GM21723 (cell line): Measurements from ENCODE around the gene CORO1C.

Source experiments
- ATAC-seq: cut with Tn5 transposase; IDR thresholded peaks from one replicate; pipeline ENCODE4 v1.9.1; 2021; ENCODE audit warnings: mild to moderate bottlenecking, moderate library complexity; ENCODE audit not compliant: unreplicated experiment

The CORO1C gene

DNA sequence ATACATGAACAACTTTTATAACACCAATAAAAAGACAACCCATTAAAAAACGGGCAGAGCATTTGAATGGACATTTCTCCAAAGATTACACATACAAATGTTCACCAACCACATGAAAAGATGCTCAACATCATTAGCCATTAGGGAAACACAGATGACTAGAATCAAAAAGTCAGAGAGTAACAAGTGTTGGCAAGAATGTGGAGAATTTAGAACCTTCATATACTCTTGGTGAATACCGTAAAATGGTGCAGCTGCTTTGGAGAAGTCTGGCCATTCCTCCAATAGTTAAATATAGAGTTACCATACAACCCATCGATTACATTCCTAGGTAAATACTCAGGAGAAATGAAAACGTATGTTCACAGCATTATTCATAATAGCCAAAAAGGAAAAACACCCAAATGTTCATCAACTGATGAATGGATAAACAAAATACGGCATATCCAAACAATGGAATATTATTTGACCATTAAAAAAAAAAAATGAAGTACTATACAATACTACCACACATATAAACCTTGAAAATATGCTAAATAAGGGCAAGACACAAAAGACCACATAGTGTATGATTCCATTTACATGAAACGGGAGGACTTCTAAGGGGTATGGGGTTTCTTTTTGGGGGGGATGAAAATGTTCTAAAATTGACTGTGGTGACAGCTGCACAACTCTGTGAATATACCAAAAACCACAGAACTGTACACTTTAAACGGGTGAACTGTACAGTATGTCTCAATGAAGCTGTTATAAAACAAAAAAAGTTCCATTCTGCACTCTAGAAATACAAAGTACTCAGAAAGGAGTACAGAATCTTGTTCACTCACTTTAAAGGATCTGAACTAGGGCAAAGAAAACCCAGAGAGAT, 3.2 kb downstream of the CORO1C start:
- no peak for ATAC-seq

GRCh38 chr12:108727161-108727560, 4.2 kb downstream of the CORO1C start:
- no peak for ATAC-seq

- no peak for ATAC-seq
Measured at GRCh38 chr12:108724890-108725151, 6.5 kb downstream of the CORO1C start.

DNA sequence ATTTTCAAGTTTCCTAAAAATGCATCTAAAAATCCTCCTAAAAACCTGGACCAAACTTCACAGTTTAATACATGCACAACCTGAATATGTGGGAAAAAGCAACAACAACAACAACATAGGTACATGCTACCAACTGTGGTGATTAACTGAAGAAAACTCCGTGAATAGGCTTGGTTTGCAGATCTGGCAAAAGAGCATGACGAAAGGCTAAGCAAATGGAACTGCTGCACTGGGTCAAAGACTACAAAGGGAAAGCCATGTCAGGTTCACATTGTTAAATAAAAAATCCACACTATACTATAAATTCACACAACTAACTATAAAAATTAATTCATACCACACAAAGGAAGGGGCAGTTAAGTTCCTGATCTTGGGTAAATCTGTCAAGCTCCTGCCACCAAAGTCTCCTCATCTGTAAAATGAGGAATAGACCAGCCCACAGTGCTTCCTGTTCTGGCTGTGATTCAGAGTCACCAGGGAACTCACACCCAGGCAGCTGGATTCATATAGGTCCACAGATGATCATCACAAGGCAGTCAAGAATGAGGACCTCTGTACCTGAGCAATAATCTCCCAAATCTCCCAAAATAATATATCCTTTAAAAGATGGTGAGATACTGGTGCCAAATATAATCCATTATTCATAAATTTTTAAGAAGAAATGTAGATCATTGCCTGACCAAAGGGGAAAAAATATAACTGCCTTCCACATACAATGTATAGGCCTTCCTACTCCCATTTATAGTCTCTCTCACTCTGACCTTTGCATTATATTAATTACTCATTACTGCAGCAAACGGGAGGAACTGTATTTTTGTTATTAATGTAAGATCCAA, 7.0 kb downstream of the CORO1C start:
- no peak for ATAC-seq

DNA sequence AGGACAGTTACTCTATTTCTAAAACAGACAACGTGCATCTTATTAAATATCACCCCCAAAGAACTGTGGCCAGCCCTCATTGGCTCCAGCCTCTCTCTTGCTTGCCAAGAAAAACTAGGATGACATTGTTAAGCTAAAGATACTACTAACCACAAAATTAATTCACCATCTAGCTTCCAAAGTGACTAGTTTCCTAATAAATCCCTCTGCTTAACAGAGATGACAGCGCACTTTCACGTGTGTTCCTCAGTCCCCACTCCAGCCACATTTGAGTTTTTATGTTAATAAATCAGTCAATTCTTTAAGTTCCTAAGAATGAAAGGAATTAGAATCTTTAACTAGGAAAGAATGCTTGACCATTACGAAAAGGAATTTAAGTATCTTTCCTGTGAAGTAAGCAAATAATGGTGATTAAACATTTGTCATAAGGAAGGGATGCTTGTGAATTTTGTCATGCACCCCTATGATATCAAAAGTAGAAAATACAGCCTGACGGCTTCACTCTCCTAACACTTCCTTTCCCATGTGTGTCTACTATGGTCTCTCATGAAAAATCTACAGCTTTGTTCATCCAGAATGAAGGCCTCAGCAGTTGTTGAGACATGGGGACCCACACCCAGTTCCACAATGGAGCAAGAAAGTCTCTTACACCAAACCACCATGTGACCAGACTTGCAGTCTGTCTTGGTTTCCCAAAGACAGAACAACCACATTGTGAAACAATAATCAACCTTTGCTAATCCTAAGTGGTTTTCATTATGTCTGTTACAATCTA, 8.1 kb downstream of the CORO1C start:
- ATAC-seq: no peak

GRCh38 chr12:108722463-108722862, 8.9 kb downstream of the CORO1C start:
- no peak for ATAC-seq

DNA sequence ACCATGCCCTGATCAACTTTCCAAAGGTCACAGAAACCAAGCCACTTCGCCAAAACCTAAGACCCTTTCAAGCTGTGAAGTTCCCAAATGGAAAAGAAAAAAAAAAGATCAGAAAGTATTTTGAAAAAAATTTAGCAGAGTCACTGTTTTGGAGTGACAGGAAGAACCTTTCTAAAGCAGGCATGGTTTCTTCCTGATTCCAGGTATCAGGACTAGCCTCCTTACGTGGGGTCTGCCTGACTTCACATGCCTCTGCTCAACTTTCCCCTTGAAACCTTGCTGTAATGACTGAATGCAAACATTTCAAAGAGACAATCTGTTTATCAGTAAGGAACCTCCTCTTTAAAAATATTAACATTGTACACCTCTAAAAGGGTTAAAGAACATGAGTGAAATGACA, 9.5 kb downstream of the CORO1C start:
- no peak for ATAC-seq

GRCh38 chr12:108720757-108721514, 10.4 kb downstream of the CORO1C start:
- ATAC-seq: no peak

DNA sequence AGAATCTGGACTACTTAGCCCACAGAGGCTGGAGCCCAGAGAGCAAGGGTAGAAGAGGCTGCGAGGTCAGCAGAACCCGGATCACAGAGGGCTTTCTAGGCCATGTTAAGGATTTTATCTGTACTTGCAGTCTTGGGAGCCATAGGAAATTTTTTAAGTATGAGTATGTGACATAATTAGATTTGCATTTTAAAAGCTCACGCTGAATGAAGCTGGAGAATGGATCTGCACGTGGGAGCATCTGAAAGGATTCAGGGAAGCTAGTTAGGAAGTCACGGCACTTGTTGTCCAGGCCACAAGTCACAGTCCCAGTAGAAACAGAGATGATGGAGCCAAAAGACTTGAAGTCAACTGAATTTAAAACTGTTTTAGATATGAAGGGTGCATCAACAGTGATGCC, 14.1 kb downstream of the CORO1C start:
- ATAC-seq: no peak

- no peak for ATAC-seq
Measured at GRCh38 chr12:108714866-108715265, 16.5 kb downstream of the CORO1C start.

GRCh38 chr12:108713471-108713870, 17.8 kb downstream of the CORO1C start:
- no peak for ATAC-seq

DNA sequence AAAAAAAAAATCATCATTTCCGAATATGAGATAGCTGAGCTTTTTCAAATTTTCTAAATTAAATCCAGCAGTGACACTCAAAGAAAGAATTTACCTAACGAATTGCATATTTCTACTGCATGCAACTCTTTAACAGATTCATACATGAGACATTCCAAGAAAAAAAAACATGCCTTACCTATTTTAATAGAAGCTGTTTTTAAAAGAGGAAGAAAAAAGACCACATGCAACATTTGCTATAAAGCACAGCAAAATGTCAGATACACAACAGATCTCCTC, 18.5 kb downstream of the CORO1C start:
- ATAC-seq: no peak

- ATAC-seq: no peak
Measured at GRCh38 chr12:108712165-108712924, 19.0 kb downstream of the CORO1C start.

- no peak for ATAC-seq
Measured at GRCh38 chr12:108711489-108712164, 19.7 kb downstream of the CORO1C start.

DNA sequence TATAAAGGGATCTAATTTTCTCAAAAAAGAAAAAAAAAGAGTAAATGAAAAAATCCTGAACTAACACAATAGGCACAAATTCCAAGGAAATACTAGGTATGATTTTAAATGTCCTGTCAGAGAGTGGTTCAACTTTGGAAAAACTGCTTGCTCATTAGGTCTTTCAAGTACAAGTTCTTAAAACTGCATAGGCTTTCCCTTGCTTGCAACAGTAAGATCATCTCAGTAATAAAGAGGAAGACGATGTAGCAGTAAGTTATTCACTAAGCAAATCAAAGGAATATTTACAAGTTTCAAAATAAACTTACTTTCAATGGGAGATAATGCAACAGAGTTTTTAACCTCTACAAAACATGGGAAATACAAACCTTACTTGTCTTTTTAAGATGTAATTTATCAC, 21.6 kb downstream of the CORO1C start:
- ATAC-seq: no peak

GRCh38 chr12:108704527-108704926, 26.8 kb downstream of the CORO1C start:
- no peak for ATAC-seq

DNA sequence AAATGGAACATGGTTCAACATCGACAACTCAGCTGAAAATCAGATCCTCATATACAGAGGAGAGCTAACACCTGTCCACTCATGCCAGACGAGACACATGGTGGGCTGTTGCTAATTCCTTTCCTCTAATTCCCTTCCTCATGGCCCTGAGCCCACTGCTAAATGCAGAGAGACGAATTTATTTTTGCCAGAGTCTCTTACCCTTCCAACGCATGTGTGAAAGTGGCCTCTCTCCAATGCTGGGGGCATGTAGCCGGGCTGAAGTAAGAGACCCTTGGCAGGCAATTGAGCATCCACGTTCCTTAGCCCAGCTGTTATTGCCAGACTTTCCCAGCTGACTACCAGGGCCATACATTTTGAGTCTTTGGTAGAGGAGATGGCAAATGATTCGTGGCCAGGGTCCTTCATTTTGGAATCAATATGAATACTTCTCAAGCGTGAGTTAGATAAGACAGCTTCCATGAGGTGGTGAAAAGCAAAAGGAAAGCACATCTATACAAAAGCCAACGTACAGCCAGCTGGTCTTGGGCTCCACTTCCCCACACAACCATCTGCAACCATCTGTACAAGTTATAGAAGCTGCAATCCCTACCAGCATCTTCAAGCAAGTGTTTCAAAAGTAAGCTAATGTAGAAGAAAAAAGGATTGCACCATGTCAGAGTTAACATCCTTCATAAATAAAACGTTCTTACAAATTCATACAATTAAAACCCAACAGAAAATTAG, 28.6 kb downstream of the CORO1C start:
- ATAC-seq: no peak

GRCh38 chr12:108701779-108702441, 29.4 kb downstream of the CORO1C start:
- no peak for ATAC-seq
